ENCODE results near the gene MADCAM1.

DNA sequence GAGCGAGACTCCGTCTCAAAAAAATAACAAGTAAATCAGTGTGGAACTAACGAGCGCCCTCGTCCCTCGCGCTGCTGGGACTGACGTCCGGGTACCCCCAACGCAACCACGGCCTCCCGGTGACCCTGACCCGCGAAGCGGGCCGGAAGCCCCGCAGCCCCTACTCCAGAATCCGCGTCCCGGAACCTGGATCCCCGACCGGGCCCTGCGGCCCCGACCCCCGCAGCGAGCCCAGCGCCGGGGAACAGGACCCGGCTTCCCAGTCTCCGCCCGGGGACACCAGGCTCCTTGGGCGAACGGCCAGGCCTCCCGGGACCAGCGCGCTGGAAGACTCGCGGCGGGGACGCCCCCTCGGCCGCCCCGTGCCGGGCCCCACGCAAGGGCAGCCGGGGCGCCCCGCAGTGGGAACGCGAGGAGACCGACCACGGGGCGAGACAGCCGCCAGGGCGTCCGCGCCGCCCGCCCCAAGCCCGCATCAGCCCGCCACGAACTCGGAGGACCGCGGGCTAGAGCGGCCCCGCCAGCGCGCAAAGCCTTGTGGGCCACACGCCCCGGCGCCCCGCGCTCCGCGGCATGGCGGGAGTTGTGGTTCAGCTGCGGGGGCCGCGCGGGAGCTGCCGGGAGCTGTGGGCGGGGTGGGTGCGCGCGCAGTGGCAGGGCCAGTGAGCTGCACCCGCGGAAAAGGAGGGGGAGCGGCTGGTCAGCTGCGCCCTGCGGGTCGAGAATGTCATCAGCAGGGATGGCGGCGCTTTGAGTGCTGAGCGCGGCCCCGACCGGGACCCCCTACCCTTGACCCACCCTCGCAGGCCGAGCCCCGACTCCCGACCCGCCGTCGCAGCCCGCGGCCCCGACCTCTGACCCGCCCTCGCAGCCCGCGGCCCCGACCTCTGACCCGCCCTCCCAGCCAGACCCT is 7.5 kb upstream of the MADCAM1 start:
- TF ChIP-seq, protein P1, sequence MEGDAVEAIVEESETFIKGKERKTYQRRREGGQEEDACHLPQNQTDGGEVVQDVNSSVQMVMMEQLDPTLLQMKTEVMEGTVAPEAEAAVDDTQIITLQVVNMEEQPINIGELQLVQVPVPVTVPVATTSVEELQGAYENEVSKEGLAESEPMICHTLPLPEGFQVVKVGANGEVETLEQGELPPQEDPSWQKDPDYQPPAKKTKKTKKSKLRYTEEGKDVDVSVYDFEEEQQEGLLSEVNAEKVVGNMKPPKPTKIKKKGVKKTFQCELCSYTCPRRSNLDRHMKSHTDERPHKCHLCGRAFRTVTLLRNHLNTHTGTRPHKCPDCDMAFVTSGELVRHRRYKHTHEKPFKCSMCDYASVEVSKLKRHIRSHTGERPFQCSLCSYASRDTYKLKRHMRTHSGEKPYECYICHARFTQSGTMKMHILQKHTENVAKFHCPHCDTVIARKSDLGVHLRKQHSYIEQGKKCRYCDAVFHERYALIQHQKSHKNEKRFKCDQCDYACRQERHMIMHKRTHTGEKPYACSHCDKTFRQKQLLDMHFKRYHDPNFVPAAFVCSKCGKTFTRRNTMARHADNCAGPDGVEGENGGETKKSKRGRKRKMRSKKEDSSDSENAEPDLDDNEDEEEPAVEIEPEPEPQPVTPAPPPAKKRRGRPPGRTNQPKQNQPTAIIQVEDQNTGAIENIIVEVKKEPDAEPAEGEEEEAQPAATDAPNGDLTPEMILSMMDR (conservative IDR thresholded peaks at IDR 0.05 in 1 of 2, IDR thresholded peaks at IDR 0.05 in 1 of 2; ENCODE audit: extremely low read depth in 1 of 2, insufficient read depth in 1 of 2, low read depth in 1 of 2, low read length in 2 of 2), result no peak
- no peak for TF ChIP-seq EZH2 (IDR thresholded peaks at IDR 0.05; ENCODE audit: borderline replicate concordance, low read length)

Measured in mammary epithelial cell (primary cell).